Keratinocyte (primary cell): ENCODE results near the gene ULK4.

Experiments
- EZH2 ChIP-seq: IDR thresholded peaks from one replicate; pipeline ENCODE4 v1.6.1; 2012; ENCODE audit warnings: inconsistent platforms, mild to moderate bottlenecking, low read length, moderate library complexity
- TF ChIP-seq, protein P1 (sequence below), 3 experiments: IDR thresholded peaks in 1 of 3; conservative IDR thresholded peaks in 1 of 3; optimal IDR thresholded peaks in 1 of 3; 2 replicates in 2 of 3; 3 replicates in 1 of 3; pipeline versions ENCODE3 to v1.5.1; 2011; ENCODE audit warnings: low read length in 3 of 3, mild to moderate bottlenecking in 3 of 3, moderate library complexity in 2 of 3, control low read depth in 1 of 3, inconsistent platforms in 1 of 3; ENCODE audit not compliant: insufficient read depth in 2 of 3; ENCODE audit errors: extremely low read depth in 1 of 3

GRCh38 chr3:41653571-41654239 lies 308.2 kb downstream of the ULK4 start:
- TF ChIP-seq EZH2 = no peak
- TF ChIP-seq, protein P1, sequence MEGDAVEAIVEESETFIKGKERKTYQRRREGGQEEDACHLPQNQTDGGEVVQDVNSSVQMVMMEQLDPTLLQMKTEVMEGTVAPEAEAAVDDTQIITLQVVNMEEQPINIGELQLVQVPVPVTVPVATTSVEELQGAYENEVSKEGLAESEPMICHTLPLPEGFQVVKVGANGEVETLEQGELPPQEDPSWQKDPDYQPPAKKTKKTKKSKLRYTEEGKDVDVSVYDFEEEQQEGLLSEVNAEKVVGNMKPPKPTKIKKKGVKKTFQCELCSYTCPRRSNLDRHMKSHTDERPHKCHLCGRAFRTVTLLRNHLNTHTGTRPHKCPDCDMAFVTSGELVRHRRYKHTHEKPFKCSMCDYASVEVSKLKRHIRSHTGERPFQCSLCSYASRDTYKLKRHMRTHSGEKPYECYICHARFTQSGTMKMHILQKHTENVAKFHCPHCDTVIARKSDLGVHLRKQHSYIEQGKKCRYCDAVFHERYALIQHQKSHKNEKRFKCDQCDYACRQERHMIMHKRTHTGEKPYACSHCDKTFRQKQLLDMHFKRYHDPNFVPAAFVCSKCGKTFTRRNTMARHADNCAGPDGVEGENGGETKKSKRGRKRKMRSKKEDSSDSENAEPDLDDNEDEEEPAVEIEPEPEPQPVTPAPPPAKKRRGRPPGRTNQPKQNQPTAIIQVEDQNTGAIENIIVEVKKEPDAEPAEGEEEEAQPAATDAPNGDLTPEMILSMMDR (optimal IDR thresholded peaks at IDR 0.05 in 1 of 3, IDR thresholded peaks at IDR 0.05 in 1 of 3, conservative IDR thresholded peaks at IDR 0.05 in 1 of 3; ENCODE audit: extremely low read depth in 1 of 3, insufficient read depth in 2 of 3, low read length in 3 of 3) = no peak
